Osteoblast (primary cell): ENCODE results near the gene ZEB2. TPM values are rescaled to one million over a fixed set of nuclear protein-coding genes. Genes with fewer than 3 reads are reported as not detected.

Source experiments
- DNase-seq: peaks from one replicate; pipeline ENCODE4 v3.0.0; 2011; ENCODE audit warnings: low spot score, mixed read lengths; ENCODE audit not compliant: insufficient read length; ENCODE audit errors: missing footprints
- H2AFZ ChIP-seq: 2 replicates; pipeline ENCODE4 v1.6.0; 2011; ENCODE audit warnings: mild to moderate bottlenecking, low read length
- H3K27ac ChIP-seq: 2 replicates; pipeline ENCODE4 v1.5.1; 2011; ENCODE audit warnings: mild to moderate bottlenecking, low read depth, low read length, moderate library complexity
- H3K27me3 ChIP-seq: 2 replicates; pipeline ENCODE4 v1.6.0; 2012; ENCODE audit warnings: mild to moderate bottlenecking, control low read depth, inconsistent platforms, low read length, moderate library complexity; ENCODE audit not compliant: insufficient read depth
- H3K36me3 ChIP-seq: 2 replicates; pipeline ENCODE4 v1.5.1; 2011; ENCODE audit warnings: mild to moderate bottlenecking, low read length, control low read depth, moderate library complexity; ENCODE audit not compliant: insufficient read depth
- H3K4me1 ChIP-seq: 2 replicates; pipeline ENCODE4 v1.5.1; 2011; ENCODE audit warnings: mild to moderate bottlenecking, low read length, control low read depth, moderate library complexity; ENCODE audit not compliant: insufficient read depth
- H3K4me2 ChIP-seq: 2 replicates; pipeline ENCODE4 v1.6.0; 2011; ENCODE audit warnings: mild to moderate bottlenecking, low read length; ENCODE audit not compliant: insufficient read depth
- H3K4me3 ChIP-seq: fragments of 200-600 bp; sonication (generic); 3 replicates; pipeline ENCODE4 v1.5.1; 2012; ENCODE audit warnings: mild to moderate bottlenecking, low read length, inconsistent platforms; ENCODE audit not compliant: insufficient read depth
- H3K79me2 ChIP-seq: 2 replicates; pipeline ENCODE4 v1.6.0; 2012; ENCODE audit warnings: mild to moderate bottlenecking, low read length, control low read depth, inconsistent platforms; ENCODE audit not compliant: insufficient read depth
- H3K9me3 ChIP-seq: 2 replicates; pipeline ENCODE4 v1.5.1; 2011; ENCODE audit warnings: low read depth, low read length, control low read depth
- H4K20me1 ChIP-seq: 2 replicates; pipeline ENCODE4 v1.6.0; 2012; ENCODE audit warnings: mild to moderate bottlenecking, low read length, control low read depth; ENCODE audit not compliant: insufficient read depth
- total RNA-seq: library from RNA; depleted of rRNA; stranded (reverse); fragments of >200 nt; gene quantifications from 2 replicates; pipeline ENCODE4 v1.2.3, GENCODE V29; 2012
- TF ChIP-seq, protein P1 (sequence below): IDR thresholded peaks from 2 replicates; pipeline ENCODE4 v1.5.1; 2011; ENCODE audit warnings: mild to moderate bottlenecking, low read depth, low read length, moderate library complexity; ENCODE audit errors: extremely low read depth

The ZEB2 gene
- total RNA-seq, 1 donor: 119 TPM

DNA sequence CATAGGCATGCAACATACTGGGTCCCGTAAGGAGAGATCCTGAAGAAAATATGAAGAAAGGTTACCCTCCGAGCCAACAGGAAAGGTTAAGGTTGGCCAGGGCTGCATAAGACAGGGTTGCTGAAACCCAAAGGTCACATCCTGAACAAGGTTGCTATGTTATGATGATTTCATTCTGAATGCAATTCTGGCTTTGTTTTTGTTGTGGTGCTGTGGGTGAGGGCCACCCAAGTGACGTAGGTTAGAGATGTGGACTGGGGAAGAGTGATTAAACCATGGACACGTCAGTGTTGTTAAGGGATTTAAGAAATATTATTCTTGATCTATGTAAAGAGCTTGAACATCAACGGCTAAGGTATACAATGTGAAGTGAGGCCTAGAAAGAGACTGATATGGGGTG lies 60.0 kb downstream of the ZEB2 start:
- Histone ChIP-seq H3K4me1 (peaks cover 65% of the 10 kb centered on the region), H4K20me1 (no peaks in the 10 kb centered on the region), H3K9me3 (no peaks in the 10 kb centered on the region), H3K27ac (peak overlapping the region; percentile 96), H2AFZ (no peak overlapping the region), H3K27me3 (no peaks in the 10 kb centered on the region), H3K36me3 (peaks cover 4% of the 10 kb centered on the region), H3K79me2 (peaks cover 97% of the 10 kb centered on the region), H3K4me2 (peak overlapping the region; percentile 53), H3K4me3 (no peak overlapping the region)
- peak; percentile 18 for DNase-seq
- TF ChIP-seq, protein P1, sequence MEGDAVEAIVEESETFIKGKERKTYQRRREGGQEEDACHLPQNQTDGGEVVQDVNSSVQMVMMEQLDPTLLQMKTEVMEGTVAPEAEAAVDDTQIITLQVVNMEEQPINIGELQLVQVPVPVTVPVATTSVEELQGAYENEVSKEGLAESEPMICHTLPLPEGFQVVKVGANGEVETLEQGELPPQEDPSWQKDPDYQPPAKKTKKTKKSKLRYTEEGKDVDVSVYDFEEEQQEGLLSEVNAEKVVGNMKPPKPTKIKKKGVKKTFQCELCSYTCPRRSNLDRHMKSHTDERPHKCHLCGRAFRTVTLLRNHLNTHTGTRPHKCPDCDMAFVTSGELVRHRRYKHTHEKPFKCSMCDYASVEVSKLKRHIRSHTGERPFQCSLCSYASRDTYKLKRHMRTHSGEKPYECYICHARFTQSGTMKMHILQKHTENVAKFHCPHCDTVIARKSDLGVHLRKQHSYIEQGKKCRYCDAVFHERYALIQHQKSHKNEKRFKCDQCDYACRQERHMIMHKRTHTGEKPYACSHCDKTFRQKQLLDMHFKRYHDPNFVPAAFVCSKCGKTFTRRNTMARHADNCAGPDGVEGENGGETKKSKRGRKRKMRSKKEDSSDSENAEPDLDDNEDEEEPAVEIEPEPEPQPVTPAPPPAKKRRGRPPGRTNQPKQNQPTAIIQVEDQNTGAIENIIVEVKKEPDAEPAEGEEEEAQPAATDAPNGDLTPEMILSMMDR: no peak

DNA sequence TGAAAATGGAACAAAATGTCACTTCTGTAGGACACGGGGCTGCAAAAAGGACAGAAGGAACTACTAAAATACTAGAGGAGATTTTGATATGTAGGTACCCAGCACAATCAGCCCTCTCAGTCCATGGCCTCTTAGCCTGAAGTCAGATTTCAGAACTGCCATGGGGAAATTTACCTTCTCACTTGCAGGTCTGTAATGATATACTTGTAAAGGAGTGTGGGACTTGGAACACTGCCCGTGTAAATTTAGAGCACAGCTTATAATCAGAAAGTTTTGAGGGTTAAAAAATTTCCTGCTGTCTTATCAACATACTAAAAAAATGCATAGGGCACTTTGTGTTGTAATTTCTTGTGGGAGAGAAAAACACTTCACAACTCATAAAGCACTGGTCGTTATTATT lies 60.6 kb downstream of the ZEB2 start:
- peak overlapping the region; percentile 96 for H3K27ac ChIP-seq
- DNase-seq: no peak
- H3K9me3 ChIP-seq: no peaks in the 10 kb centered on the region
- H3K4me1 ChIP-seq: peaks cover 71% of the 10 kb centered on the region
- no peaks in the 10 kb centered on the region for H3K27me3 ChIP-seq
- H4K20me1 ChIP-seq: no peaks in the 10 kb centered on the region
- no peak overlapping the region for H3K4me2 ChIP-seq
- H3K36me3 ChIP-seq: no peaks in the 10 kb centered on the region
- TF ChIP-seq, protein P1: no peak
- H2AFZ ChIP-seq: no peak overlapping the region
- no peak overlapping the region for H3K4me3 ChIP-seq
- H3K79me2 ChIP-seq: peaks cover 97% of the 10 kb centered on the region

DNA sequence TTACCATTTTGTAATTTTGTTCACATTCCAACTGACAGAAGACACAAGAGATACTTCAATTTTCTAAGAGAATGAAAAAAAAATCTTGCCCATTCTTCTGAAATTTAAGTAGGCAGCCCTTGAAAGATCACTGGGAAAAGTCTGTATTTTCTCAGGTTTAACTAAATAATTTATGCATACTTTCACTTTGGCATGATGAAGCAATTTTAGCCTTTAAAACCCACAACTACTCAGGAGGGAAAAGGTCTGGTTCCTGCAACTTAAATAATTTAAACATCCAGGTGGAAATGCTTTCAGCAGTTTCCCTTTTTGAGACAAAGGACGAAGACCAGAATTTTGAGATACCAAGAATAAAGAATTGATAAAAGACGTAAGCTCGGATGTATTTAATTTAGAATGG lies 61.4 kb downstream of the ZEB2 start:
- TF ChIP-seq, protein P1: no peak
- H3K36me3 ChIP-seq: no peaks in the 10 kb centered on the region
- H3K4me1 ChIP-seq: peaks cover 79% of the 10 kb centered on the region
- no peak overlapping the region for H2AFZ ChIP-seq
- H3K27me3 ChIP-seq: no peaks in the 10 kb centered on the region
- H3K4me3 ChIP-seq: no peak overlapping the region
- peak overlapping the region; percentile 96 for H3K27ac ChIP-seq
- H4K20me1 ChIP-seq: no peaks in the 10 kb centered on the region
- DNase-seq: no peak
- H3K79me2 ChIP-seq: peaks cover 97% of the 10 kb centered on the region
- no peak overlapping the region for H3K4me2 ChIP-seq
- no peaks in the 10 kb centered on the region for H3K9me3 ChIP-seq

DNA sequence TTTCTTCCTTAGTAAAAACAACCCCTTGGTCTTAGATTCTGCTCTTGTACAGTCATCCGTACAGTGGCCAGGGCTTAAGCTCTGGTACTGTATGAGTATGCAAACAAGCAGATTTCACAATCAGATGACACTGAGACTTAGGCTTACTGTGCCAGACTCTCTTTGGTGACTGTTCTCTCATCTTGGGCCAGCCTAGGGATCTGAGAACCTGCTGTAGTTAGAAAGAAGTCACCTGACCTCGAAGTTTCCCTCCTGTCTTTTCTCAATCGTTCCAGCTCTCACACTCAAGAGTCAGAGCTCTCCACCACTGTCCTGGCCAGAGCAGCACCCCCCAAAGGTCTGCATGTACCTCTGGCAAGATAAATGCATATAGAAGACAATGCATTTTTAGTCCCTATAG lies 63.2 kb downstream of the ZEB2 start:
- Histone ChIP-seq H3K79me2 (peaks cover 98% of the 10 kb centered on the region), H3K36me3 (no peaks in the 10 kb centered on the region), H3K27ac (peak overlapping the region; percentile 96), H4K20me1 (no peaks in the 10 kb centered on the region), H3K27me3 (no peaks in the 10 kb centered on the region), H3K9me3 (no peaks in the 10 kb centered on the region), H2AFZ (no peak overlapping the region), H3K4me3 (no peak overlapping the region), H3K4me1 (peaks cover 78% of the 10 kb centered on the region), H3K4me2 (peak overlapping the region; percentile 47)
- DNase-seq: peak; percentile 51
- TF ChIP-seq, protein P1: no peak
